ENCODE data around the gene CFAP77.

Gene CFAP77

DNA sequence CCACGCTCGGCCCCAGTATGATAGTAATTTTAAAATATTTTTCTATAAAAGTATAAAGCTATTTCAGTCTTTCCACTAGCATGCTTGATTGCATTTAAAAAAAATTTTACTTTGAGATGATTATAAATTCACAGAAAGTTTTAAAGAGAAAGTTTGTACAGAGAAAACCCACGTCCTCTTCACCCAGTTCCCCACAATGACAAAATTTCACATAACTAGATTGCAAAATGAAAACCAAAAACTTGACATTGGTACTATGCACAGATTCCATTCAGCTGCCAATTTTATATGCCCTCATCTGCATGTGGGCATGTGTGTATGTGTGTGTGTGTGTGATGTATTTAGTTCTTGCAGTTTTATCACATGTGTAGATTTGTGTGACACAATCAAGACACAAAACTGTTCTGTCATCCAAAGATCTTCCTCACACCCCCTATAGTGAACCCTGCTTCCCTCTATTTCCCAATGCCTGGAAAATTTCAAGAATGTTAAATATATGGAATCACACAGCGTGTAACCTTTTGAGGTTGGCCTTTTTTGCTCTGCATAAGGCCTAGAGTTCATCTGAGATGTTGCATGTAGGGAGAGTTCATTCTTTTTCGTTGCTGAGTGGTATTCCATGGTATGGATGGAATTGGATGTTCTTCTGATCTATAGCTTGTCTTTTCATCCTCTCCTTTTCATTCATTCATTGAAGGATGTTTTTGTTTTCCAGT lies 115.5 kb downstream of the CFAP77 start:
- Histone ChIP-seq H3K9me3 (ENCODE audit: low read length) (peaks cover 3% of the 10 kb centered on the region), H2AFZ (ENCODE audit: low read depth, low read length) (no peak overlapping the region), H3K4me1 (ENCODE audit: insufficient read depth, low read length) (no peaks in the 10 kb centered on the region), H3K36me3 (ENCODE audit: insufficient read depth, low read length) (no peaks in the 10 kb centered on the region), H3K4me3 (ENCODE audit: low read length) (no peak overlapping the region), H3K27me3 (ENCODE audit: insufficient read depth, low read length) (no peaks in the 10 kb centered on the region)

GRCh38 chr9:132531195-132531594 lies 121.2 kb downstream of the CFAP77 start:
- no peaks in the 10 kb centered on the region for H3K36me3 ChIP-seq (ENCODE audit: insufficient read depth, low read length)
- no peaks in the 10 kb centered on the region for H3K4me1 ChIP-seq (ENCODE audit: insufficient read depth, low read length)
- peaks cover 3% of the 10 kb centered on the region for H3K9me3 ChIP-seq (ENCODE audit: low read length)
- H3K27me3 ChIP-seq (ENCODE audit: insufficient read depth, low read length), result peaks cover 11% of the 10 kb centered on the region
- H2AFZ ChIP-seq (ENCODE audit: low read depth, low read length), result no peak overlapping the region
- H3K4me3 ChIP-seq (ENCODE audit: low read length), result no peak overlapping the region

DNA sequence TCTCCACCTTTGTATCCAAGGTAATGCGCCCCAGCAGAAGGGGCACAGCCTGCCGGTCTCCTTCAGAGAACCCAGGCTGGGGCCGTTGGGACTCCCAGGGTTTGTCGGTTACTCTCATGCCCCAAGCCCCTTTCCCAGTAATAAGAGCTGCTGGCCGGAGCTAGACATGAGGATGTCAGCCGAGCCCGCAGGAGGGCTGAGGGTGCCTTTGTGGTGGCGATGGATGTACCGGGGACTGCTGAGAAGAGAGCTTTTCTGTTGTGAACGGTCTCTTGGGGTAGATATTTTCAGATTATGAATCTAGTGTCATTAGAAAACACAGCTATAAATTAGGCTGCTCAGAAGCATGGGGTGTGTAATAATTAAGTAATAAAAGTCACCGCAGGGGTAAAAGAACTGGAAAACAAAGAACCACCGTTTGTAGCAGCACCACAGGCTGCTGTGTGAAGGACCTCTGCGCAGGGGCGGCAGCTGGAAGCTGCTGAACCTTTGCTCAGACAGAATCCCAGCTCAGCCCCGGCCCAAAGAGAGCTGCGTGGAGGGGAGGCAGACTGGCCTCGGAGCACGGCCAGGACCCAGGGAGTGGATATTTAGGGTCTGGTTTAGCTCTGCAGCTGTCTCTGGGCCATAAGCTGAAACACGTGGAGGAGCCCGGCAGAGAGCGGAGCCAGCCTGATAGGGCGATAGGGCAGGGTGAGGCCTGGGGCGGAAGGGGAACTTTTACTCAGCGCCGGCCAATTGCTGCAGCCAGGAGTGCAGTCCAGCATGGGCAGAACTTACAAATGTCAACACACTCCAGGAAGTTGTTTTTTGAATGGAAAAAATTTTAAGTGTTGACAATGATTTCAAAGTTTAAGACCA lies 121.9 kb downstream of the CFAP77 start:
- no peaks in the 10 kb centered on the region for H3K4me1 ChIP-seq (ENCODE audit: insufficient read depth, low read length)
- peaks cover 11% of the 10 kb centered on the region for H3K27me3 ChIP-seq (ENCODE audit: insufficient read depth, low read length)
- H3K36me3 ChIP-seq (ENCODE audit: insufficient read depth, low read length), result no peaks in the 10 kb centered on the region
- H3K4me3 ChIP-seq (ENCODE audit: low read length), result no peak overlapping the region
- peaks cover 5% of the 10 kb centered on the region for H3K9me3 ChIP-seq (ENCODE audit: low read length)
- H2AFZ ChIP-seq (ENCODE audit: low read depth, low read length), result no peak overlapping the region

- Histone ChIP-seq H3K4me1 (ENCODE audit: insufficient read depth, low read length) (no peaks in the 10 kb centered on the region), H3K27me3 (ENCODE audit: insufficient read depth, low read length) (peaks cover 13% of the 10 kb centered on the region), H3K4me3 (ENCODE audit: low read length) (no peak overlapping the region)
These were observed 124.8 kb downstream of the CFAP77 start for GRCh38 chr9:132534832-132535231.

GRCh38 chr9:132536124-132536523 lies 126.1 kb downstream of the CFAP77 start:
- no peak overlapping the region for H3K4me3 ChIP-seq (ENCODE audit: low read length)
- H3K36me3 ChIP-seq (ENCODE audit: insufficient read depth, low read length), result no peaks in the 10 kb centered on the region
- peaks cover 5% of the 10 kb centered on the region for H3K9me3 ChIP-seq (ENCODE audit: low read length)
- H3K27me3 ChIP-seq (ENCODE audit: insufficient read depth, low read length), result peaks cover 11% of the 10 kb centered on the region
- no peak overlapping the region for H2AFZ ChIP-seq (ENCODE audit: low read depth, low read length)
- no peaks in the 10 kb centered on the region for H3K4me1 ChIP-seq (ENCODE audit: insufficient read depth, low read length)

More at GRCh38 chr9:132534832-132535231, 124.8 kb downstream of the CFAP77 start:
- Histone ChIP-seq H3K36me3 (ENCODE audit: insufficient read depth, low read length) (no peaks in the 10 kb centered on the region), H3K9me3 (ENCODE audit: low read length) (peaks cover 5% of the 10 kb centered on the region), H2AFZ (ENCODE audit: low read depth, low read length) (no peak overlapping the region)

- Histone ChIP-seq H3K9me3 (ENCODE audit: low read length) (peaks cover 5% of the 10 kb centered on the region), H2AFZ (ENCODE audit: low read depth, low read length) (no peak overlapping the region), H3K36me3 (ENCODE audit: insufficient read depth, low read length) (no peaks in the 10 kb centered on the region), H3K27me3 (ENCODE audit: insufficient read depth, low read length) (peaks cover 3% of the 10 kb centered on the region), H3K4me3 (ENCODE audit: low read length) (no peak overlapping the region), H3K4me1 (ENCODE audit: insufficient read depth, low read length) (no peaks in the 10 kb centered on the region)
These were observed 127.3 kb downstream of the CFAP77 start for GRCh38 chr9:132537352-132537751.

DNA sequence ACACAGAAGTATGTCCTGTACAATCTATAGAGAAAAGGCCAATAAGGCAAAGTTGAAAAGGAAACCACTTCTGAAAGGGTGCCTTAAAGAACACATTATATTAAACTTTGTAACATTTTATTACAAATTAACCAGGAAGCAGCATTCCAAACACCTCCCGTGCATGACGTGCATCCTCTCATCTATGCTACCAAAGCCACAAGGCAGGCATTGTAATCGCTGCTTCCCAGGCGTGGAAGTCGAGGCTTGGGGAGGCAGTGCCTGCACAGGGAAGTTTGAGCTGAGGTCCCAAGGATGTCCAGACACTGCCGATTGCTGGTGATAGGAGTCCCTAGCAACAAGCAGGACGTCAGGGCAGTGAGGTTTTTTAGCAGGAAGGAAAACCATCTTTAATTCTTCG lies 128.1 kb downstream of the CFAP77 start:
- H3K27me3 ChIP-seq (ENCODE audit: insufficient read depth, low read length), result peaks cover 2% of the 10 kb centered on the region
- no peaks in the 10 kb centered on the region for H3K36me3 ChIP-seq (ENCODE audit: insufficient read depth, low read length)
- no peaks in the 10 kb centered on the region for H3K4me1 ChIP-seq (ENCODE audit: insufficient read depth, low read length)
- no peak overlapping the region for H3K4me3 ChIP-seq (ENCODE audit: low read length)
- H2AFZ ChIP-seq (ENCODE audit: low read depth, low read length), result no peak overlapping the region
- H3K9me3 ChIP-seq (ENCODE audit: low read length), result peaks cover 5% of the 10 kb centered on the region

DNA sequence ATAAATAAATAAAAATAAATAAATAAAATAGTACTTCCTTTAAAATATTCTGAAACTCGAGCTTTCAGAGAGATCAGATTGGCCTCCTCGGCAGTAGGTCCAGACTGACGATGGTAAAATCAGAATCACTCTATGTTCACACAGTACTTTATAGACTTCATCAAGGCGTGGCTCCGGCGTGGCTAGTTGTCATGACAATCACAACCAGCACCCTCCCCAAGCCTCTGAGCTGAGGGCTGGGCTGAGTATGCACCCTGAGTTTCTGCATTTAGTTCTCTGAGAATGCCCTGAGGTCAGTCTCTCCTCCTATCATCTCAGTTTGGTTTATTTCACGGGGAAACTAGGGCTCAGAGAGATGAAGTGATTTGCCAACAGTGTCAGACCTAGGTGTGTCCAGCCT lies 129.1 kb downstream of the CFAP77 start:
- Histone ChIP-seq H3K27me3 (ENCODE audit: insufficient read depth, low read length) (peaks cover 2% of the 10 kb centered on the region), H3K36me3 (ENCODE audit: insufficient read depth, low read length) (no peaks in the 10 kb centered on the region), H3K9me3 (ENCODE audit: low read length) (peaks cover 5% of the 10 kb centered on the region), H2AFZ (ENCODE audit: low read depth, low read length) (no peak overlapping the region), H3K4me1 (ENCODE audit: insufficient read depth, low read length) (peaks cover 6% of the 10 kb centered on the region), H3K4me3 (ENCODE audit: low read length) (no peak overlapping the region)

DNA sequence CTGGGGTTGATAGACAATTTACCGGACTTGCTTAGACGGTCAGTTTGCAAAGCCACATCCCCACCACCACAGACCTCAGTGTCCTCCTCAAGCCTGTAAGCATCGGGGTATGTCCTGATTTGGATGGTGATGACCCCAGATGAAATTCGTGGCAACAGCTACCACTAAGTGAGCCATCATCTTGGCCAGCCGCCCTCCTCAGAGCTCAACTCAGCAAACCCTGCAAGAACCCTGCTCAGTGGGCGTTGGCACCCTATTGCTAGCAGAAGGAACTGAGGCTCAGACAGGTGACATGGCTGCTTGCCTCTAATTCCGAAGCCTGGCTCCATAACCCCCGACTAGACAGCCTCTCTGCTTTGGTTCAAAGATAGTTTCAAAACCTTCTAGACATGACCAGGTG lies 131.0 kb downstream of the CFAP77 start:
- H2AFZ ChIP-seq (ENCODE audit: low read depth, low read length), result no peak overlapping the region
- H3K4me3 ChIP-seq (ENCODE audit: low read length), result no peak overlapping the region
- H3K27me3 ChIP-seq (ENCODE audit: insufficient read depth, low read length), result peaks cover 2% of the 10 kb centered on the region
- no peaks in the 10 kb centered on the region for H3K36me3 ChIP-seq (ENCODE audit: insufficient read depth, low read length)
- peaks cover 2% of the 10 kb centered on the region for H3K9me3 ChIP-seq (ENCODE audit: low read length)
- H3K4me1 ChIP-seq (ENCODE audit: insufficient read depth, low read length), result peaks cover 13% of the 10 kb centered on the region

- Histone ChIP-seq H3K4me3 (ENCODE audit: low read length) (no peak overlapping the region), H3K27me3 (ENCODE audit: insufficient read depth, low read length) (peaks cover 2% of the 10 kb centered on the region), H3K36me3 (ENCODE audit: insufficient read depth, low read length) (no peaks in the 10 kb centered on the region), H3K4me1 (ENCODE audit: insufficient read depth, low read length) (peaks cover 23% of the 10 kb centered on the region), H2AFZ (ENCODE audit: low read depth, low read length) (no peak overlapping the region), H3K9me3 (ENCODE audit: low read length) (no peaks in the 10 kb centered on the region)
These were observed 132.1 kb downstream of the CFAP77 start for GRCh38 chr9:132541870-132542830.

DNA sequence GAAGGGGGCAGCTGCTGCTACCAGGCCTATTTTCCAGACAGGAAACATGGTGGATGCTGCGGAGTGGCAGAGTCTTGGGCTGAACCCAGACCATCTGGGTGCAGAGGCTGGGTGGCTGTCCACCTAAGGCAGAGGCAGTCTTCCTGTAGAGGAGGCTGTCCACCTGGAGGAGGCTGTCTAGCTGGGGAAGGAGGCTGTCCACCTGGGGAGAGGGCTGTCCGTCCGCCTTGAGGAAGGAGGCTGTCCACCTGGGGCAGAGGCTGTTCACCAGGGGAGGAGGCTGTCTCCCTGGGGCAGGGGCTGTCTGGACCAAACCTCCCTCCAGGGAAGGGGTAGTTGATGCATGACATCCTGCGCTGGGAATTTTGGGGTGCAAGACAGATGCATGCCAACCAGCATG lies 133.2 kb downstream of the CFAP77 start:
- Histone ChIP-seq H3K36me3 (ENCODE audit: insufficient read depth, low read length) (no peaks in the 10 kb centered on the region), H3K4me3 (ENCODE audit: low read length) (no peak overlapping the region), H3K27me3 (ENCODE audit: insufficient read depth, low read length) (peaks cover 2% of the 10 kb centered on the region), H3K9me3 (ENCODE audit: low read length) (no peaks in the 10 kb centered on the region), H3K4me1 (ENCODE audit: insufficient read depth, low read length) (peaks cover 33% of the 10 kb centered on the region), H2AFZ (ENCODE audit: low read depth, low read length) (no peak overlapping the region)

DNA sequence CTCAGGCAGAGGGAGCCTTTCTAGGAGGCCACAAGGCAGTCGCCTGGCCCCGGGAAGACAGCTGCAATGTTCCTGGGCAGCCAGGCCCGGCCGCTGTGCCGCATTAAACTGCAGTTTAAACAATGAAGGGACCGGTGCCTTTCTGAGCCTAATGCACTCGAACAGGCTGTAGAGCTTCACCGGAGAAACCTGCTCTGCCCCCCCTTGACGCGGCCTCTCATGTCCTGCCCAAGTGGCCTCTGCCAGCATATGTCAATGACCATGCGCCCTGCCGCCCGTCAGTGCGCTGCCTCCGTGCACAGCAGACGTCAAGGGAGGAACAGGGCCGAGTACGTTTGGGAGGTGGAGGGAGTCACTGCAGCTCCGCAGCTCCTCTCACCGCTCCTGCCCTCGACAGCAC lies 133.9 kb downstream of the CFAP77 start:
- H3K4me1 ChIP-seq (ENCODE audit: insufficient read depth, low read length), result peaks cover 39% of the 10 kb centered on the region
- H3K27me3 ChIP-seq (ENCODE audit: insufficient read depth, low read length), result peaks cover 2% of the 10 kb centered on the region
- H3K4me3 ChIP-seq (ENCODE audit: low read length), result no peak overlapping the region
- no peaks in the 10 kb centered on the region for H3K36me3 ChIP-seq (ENCODE audit: insufficient read depth, low read length)
- H3K9me3 ChIP-seq (ENCODE audit: low read length), result no peaks in the 10 kb centered on the region
- H2AFZ ChIP-seq (ENCODE audit: low read depth, low read length), result no peak overlapping the region
